Left renal cortex interstitium (tissue), 4 donors: ENCODE results near the gene C1R. TPM values are rescaled to one million over a fixed set of nuclear protein-coding genes. Genes with fewer than 3 reads are reported as not detected.

Source experiments
- DNase-seq, 4 donors: peaks; one replicate each; pipeline ENCODE4 v3.0.0-alpha.2; 2013; ENCODE audit warnings: low read depth in 4 of 4, low spot score in 2 of 4, missing footprints in 1 of 4
- polyA plus RNA-seq, 4 donors: library from polyadenylated mRNA; unstranded; fragments of 120-200 nt; gene quantifications; one replicate each; pipeline ENCODE4 v1.2.1, GENCODE V29; 2013; ENCODE audit not compliant: insufficient read length in 4 of 4

Gene C1R
- 10 to 100 TPM; 33.6 to 63.4 (median 45.5) TPM for polyA plus RNA-seq

GRCh38 chr12:7092229-7092985 lies at the start of gene C1R:
TSS of gene C1R (minus strand) at chr12:7092445. CDS start at chr12:7092388, 57 bp downstream.
- peak; percentile 47 to 73 (median 62) for DNase-seq

DNA sequence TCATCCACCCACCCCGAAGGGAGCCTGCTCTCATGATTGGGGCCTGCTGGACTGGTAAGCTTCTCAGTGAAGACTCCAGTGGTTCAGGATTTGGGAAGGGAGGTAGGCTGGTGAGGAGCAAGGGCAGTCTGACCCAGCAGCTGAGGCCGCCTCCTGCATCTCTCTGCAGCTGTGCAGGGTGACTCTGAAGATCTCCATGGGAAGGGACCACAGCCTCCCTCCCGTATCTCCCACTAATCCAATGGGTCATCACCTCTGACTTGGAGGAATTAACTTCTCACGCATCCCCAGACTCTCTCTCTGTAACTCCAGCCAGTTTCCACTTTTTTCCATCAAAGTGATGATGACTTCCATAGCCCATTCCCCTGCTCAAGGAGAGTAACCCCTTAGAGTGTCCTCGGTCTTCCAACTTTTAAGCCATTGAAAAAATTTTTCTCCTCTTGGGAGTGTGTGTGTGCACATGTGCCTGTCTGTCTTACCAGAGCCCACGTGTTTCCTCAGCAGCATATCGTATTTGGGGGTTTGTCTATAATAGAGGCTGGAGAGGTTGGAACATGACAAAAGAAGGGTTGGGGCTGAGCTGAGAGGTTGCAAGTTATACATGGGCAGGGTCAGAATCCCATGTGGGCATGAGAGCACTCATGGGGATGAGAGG lies 49.2 kb upstream of the C1R start:
- no peak for DNase-seq

- DNase-seq = no peak
Observed at GRCh38 chr12:7139200-7139599, 47.0 kb upstream of the C1R start.

GRCh38 chr12:7137908-7138307 lies 45.7 kb upstream of the C1R start:
- no peak for DNase-seq

GRCh38 chr12:7136676-7137075 lies 44.4 kb upstream of the C1R start:
- no peak for DNase-seq

GRCh38 chr12:7136071-7136470 lies 43.8 kb upstream of the C1R start:
- DNase-seq = no peak

DNA sequence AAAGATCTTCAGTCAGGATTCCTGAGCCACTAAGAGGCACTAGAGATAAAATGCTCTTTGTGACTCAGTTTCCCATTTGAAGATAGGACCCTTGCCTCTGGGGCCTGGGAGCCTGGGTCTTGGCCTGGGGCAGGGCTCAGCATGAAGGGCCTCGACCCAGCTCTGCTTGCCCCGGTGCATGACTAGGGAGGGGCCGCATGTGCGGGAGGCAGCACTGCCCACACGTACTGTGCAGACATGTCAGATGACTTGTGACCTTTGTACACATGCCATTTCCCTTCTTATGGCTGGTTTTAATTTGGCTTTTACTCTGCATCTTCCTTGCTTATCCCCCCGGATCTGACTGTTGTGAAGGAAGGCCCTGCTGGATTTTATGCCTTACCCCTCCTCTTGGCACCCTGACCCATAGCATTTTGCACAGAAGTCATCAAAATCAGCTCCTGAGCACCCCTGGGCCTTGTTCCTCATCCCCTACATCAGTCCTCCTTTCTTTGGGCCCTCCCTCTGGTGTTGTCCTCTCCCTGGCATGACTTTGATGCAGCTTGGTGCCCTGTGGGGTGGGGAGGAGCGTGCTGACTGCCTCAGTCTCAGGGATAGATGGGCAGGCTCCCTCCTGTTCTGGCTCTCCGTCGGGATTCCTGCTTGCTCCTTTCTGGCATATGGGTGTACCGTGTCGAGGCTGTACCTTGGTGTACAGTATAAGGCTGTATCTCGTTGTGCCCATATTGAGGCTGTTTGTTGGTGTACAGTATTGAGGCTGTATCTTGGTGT lies 42.3 kb upstream of the C1R start:
- DNase-seq = no peak

- DNase-seq = no peak
Observed at GRCh38 chr12:7131502-7131866, 39.2 kb upstream of the C1R start.

GRCh38 chr12:7130701-7131501 lies 38.7 kb upstream of the C1R start:
- DNase-seq = peak in 1 of 4 donors; percentile 31

GRCh38 chr12:7129872-7130691 lies 37.8 kb upstream of the C1R start, which contains the start of gene CLSTN3:
TSS of gene CLSTN3 (plus strand) at chr12:7130371. CDS start at chr12:7130649, 278 bp downstream.
- peak in 3 of 4 donors; percentile 63 to 83 (median 70) for DNase-seq

DNA sequence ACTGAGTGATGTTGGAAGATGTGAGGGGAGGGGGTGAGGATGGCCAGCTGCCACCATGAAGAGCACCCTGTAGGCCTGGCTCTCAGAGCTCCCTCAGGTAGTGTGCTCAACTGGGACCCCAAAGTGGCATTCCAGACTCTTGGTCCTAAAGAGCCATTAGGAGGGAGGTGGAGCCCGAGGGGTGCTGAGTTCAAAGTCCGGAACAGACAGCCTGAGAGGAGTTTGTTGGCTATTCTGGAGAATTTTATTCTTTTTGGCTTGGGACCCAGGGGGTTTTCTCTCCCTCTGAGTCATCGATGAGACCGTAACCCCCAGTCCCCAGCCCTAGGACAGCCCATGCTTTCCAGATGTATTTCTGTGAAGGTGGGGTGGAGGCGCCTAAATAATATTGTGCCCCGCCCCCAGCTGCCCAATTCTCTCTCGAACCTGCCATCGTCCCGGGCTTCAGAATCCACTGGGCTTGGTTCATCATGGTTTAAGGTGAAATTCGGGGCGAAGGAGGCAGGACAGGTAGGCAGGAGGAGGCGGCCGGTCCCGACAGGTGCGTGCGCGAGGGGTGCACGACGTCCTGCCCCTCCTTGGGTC lies 37.1 kb upstream of the C1R start:
- no peak for DNase-seq

DNA sequence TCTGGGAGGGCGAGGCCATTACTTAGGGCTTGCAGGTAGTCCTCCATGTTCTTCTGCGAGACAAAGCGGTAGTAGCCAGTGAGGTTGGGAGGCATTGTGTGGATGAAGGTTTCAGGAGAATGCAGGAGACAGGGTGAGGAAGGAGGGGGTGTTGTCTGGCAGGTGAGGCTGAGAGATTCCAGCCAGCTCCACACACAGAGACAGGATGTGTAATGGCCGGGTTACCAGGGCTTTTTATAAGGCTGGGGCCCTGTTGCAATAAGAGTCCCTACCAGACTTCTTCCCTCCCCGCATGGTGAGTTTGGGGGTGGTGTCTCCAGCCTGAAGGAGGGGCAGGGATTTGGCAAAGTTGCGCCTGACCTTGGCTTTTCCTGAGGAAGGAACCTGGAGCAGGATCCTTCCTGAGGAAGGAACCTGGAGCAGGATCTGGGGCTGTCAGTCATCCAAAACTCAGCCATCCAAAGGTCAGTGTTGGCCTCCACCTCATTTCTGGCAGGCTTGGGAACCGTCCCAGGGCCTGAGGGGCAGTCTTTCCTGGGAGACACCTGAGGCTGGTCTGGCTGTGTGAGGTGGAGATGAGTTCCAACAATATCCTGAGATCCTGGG lies 36.5 kb upstream of the C1R start, which contains the start of gene RBP5:
TSS of gene RBP5 (minus strand) at position 209 of the 606 bp plus-strand sequence. CDS start at position 95, 114 bp downstream.
- no peak for DNase-seq

DNA sequence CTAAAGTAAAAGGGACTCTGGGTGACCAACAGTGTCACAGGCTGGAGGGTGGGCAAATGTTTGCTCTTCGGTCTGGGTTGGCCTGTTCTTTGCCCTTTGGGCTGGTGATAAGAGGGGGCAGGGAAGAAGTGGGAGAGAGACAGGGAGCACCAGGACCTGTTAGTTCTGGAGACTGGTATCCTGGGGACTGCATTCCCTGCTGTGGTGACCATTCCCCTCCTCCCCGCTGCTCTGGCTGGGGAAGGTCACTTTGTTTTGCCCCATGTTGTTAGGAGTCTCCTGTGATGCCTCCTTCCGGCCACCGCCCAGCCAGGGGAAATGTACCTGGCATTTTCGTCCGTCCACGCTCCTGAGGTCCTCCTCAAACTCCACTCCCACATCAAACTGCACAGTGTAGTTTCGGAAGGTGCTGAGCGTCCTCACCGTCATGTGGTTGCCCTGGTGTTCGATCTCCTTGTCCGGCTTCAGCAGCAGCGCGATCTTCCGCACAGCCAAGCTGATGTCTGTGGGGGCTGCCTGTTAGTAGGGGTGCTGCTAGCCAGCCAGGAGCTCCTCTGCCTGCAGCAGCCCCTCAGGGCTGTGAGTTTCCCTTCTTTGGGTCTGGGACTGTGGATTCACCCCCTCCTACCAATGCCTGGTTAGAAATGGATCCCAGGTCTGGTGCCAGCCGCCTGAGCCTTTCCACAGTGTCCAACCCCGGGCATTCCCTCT lies 35.8 kb upstream of the C1R start:
- no peak for DNase-seq

- no peak for DNase-seq
Observed at GRCh38 chr12:7125632-7126227, 33.5 kb upstream of the C1R start.

GRCh38 chr12:7123806-7124522 lies 31.7 kb upstream of the C1R start:
- DNase-seq = peak in 1 of 4 donors; percentile 47

GRCh38 chr12:7122811-7123769 lies 30.8 kb upstream of the C1R start:
- no peak for DNase-seq
